AG04449 (cell line): ENCODE measurements around the gene UNC119.

Source experiments
- CTCF ChIA-PET: fragments of 350-600 bp; formaldehyde crosslinking; extraction: SDS; loops from one replicate; lab custom pipeline; 2021; ENCODE audit warnings: antibody characterized with exemption; lab: Yijun Ruan, JAX
- POLR2A ChIA-PET: fragments of 400-600, 350-600 bp; formaldehyde crosslinking; extraction: SDS; loops from one replicate; lab custom pipeline; 2020; ENCODE audit warnings: antibody characterized with exemption, inconsistent platforms; lab: Yijun Ruan, JAX
- DNase-seq: peaks from one replicate; pipeline ENCODE4 v3.0.0-alpha.2; 2010; ENCODE audit warnings: low read depth, low spot score
- H3K4me3 ChIP-seq: 2 replicates; pipeline ENCODE4 v1.5.1; 2011; ENCODE audit warnings: low read depth, mild to moderate bottlenecking, control low read depth, low read length
- CTCF ChIP-seq: IDR thresholded peaks from one replicate; pipeline ENCODE4 v1.5.1; 2011; ENCODE audit warnings: mild to moderate bottlenecking, moderate library complexity, low read length, control low read depth, inconsistent platforms; ENCODE audit not compliant: insufficient read depth; ENCODE audit errors: missing control alignments

The UNC119 gene

GRCh38 chr17:28529013-28529400, 23.4 kb downstream of the UNC119 start:
- ChIA-PET POLR2A (no interaction called here), CTCF (interaction anchor here (0.8 to 6.2 kb wide), 5 partner anchors 8 to 33 kb away, joined by 3 to 56 read pairs (median 19); no protein-coding TSS in a partner anchor)
- no peak for TF ChIP-seq CTCF
- no peak for DNase-seq
- H3K4me3 ChIP-seq: no peak overlapping the region

DNA sequence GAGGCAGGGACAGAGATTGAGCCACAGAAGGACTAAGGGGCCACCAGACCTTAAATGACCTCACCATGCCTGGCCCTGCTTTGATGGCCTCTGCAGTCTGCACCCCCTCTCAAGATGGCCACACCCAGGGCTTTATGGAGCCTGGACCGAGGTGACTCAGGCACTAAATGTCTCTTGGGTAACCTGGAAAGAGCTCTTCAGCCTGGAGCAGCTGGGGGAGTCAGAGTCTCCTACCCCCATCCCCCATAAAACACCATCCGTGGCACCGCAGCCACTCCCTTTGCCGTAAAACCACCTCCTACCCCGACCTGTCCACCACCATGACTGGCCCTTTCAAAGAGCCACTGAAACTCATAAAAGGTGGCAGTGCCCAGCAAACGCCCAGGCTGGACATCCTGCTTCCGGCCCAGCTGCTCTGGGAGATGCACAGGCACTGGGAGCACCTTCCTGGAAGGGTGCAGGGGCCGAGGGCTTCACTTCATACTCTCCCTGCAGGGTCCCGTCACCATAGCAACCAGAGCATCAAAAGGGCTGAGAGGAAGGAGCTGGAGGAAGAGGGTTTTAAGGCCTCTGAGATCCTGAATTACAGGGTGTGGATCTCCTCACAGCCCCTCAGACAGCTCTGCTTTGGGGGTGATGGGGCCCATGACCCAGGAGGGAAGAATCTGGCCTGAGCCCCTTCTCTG, 24.0 kb downstream of the UNC119 start:
- no peak for DNase-seq
- ChIA-PET CTCF (interaction anchor here (0.8 to 6.2 kb wide), 6 partner anchors 9 to 33 kb away, joined by 3 to 56 read pairs (median 12); no protein-coding TSS in a partner anchor), POLR2A (no interaction called here)
- no peak for TF ChIP-seq CTCF
- no peak overlapping the region for H3K4me3 ChIP-seq

- POLR2A ChIA-PET: no interaction called here
- no peak for TF ChIP-seq CTCF
- DNase-seq: no peak
- CTCF ChIA-PET: interaction anchor here (1.2 to 6.2 kb wide), 4 partner anchors 9 to 25 kb away, joined by 3 to 56 read pairs (median 26); no protein-coding TSS in a partner anchor
- H3K4me3 ChIP-seq: no peak overlapping the region
These were observed 24.6 kb downstream of the UNC119 start for GRCh38 chr17:28527859-28528258.

DNA sequence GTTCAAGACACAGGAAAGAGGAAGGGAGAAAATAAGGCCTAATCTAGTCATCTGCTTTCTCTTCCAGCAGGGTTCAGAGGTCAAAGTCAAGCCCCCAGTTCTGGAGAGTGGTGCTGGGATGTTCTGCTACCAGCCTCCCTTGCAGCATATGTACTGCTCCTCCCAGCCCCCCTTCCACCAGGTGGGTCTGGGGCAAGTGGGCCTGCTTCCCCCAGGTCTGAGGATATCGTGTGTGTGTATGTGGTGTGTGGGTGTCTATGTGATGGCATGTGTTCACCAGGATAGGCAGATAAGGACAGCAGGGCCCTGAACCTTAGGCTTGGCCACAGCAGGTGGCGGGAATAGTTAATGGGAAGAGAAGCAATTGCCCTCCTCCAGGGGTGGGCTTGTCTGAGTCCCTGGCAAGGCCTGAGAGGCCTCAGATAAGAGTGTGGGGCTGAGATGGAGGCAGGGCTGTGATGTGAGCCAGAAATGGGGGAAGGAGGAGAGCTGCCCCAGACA, 25.2 kb downstream of the UNC119 start:
- DNase-seq: no peak
- ChIA-PET CTCF (interaction anchor here (1.2 to 6.2 kb wide), 4 partner anchors 10 to 24 kb away, joined by 3 to 56 read pairs (median 26); no protein-coding TSS in a partner anchor), POLR2A (no interaction called here)
- H3K4me3 ChIP-seq: no peak overlapping the region
- TF ChIP-seq CTCF: no peak

DNA sequence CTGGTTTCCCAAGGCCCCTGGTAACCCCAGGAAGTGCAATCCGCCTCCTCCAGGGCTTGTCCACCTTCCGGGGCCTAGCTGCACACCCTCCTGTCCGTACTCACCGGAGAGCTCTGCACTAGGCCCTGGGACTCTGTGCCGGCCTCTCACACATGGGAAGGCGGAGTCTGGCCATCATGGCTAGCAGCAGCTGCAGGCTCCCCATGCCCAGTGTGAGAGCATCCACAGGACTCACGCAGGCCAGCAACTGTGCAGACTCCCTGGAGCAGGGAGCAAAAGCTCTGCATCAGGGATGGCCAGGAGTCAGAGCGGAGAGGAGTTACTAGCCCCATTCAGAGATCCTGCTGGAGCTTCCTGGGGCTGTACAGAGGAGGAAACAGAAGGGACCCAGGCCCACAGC, 26.0 kb downstream of the UNC119 start:
- H3K4me3 ChIP-seq: no peak overlapping the region
- ChIA-PET POLR2A (no interaction called here), CTCF (interaction anchor here (0.8 to 5.2 kb wide), 6 partner anchors 9 to 119 kb away, joined by 3 to 33 read pairs (median 4); partner anchors contain the start of gene BLTP2)
- DNase-seq: no peak
- TF ChIP-seq CTCF: no peak
